Measurements from ENCODE around the gene DNM3.

GRCh38 chr1:172442843-172443565 is 601.7 kb downstream of the DNM3 start:
- TF ChIP-seq CTCF (IDR thresholded peaks at IDR 0.05; ENCODE audit: extremely low read depth in 1 of 2, insufficient read depth in 1 of 2, low read depth in 1 of 2, low read length in 2 of 2) (no peak), EZH2 (IDR thresholded peaks at IDR 0.05; ENCODE audit: borderline replicate concordance, low read depth, low read length, severe bottlenecking) (no peak), POLR2AphosphoS5 (IDR thresholded peaks at IDR 0.05; ENCODE audit: insufficient read depth, low read depth, low read length) (no peak), MAX (IDR thresholded peaks at IDR 0.05; ENCODE audit: insufficient read depth, insufficient read length) (no peak), POLR2A (IDR thresholded peaks at IDR 0.05; ENCODE audit: low read depth, low read length) (no peak), MYC (IDR thresholded peaks at IDR 0.05; ENCODE audit: low read depth, low read length) (no peak), JUN (IDR thresholded peaks at IDR 0.05; ENCODE audit: borderline replicate concordance, insufficient read depth, insufficient read length, low read depth) (no peak), GATA2 (IDR thresholded peaks at IDR 0.05; ENCODE audit: insufficient read depth, insufficient read length, low read depth, low read length) (no peak)
